GM11168 (cell line): Measurements from ENCODE around the gene SLC2A4.

Source experiments
- in situ Hi-C: fragments of 300-500 bp; cut with MboI; formaldehyde crosslinking; loops from one replicate; pipeline ENCODE4 v1.12.0; 2022; ENCODE audit warnings: low sequenced_read_pairs; ENCODE audit not compliant: unreplicated experiment

The SLC2A4 gene

GRCh38 chr17:7262935-7263800 lies 18.4 kb upstream of the SLC2A4 start:
- in situ Hi-C loops = no loop called here

GRCh38 chr17:7263801-7264078 lies 17.8 kb upstream of the SLC2A4 start:
- in situ Hi-C loops = no loop called here

GRCh38 chr17:7266784-7267183 lies 14.7 kb upstream of the SLC2A4 start:
- in situ Hi-C loops = no loop called here

- in situ Hi-C loops = loop anchor here (10.0 kb wide), 1 partner anchor 155 kb away; the partner anchor contains the start of genes FGF11 and TMEM102
Measured at GRCh38 chr17:7279448-7279847, 2.1 kb upstream of the SLC2A4 start.

- in situ Hi-C loops = no loop called here
Measured at GRCh38 chr17:7280519-7281073, 922 bp upstream of the SLC2A4 start.

GRCh38 chr17:7281953-7282751 lies 634 bp downstream of the SLC2A4 start:
- in situ Hi-C loops = no loop called here

- in situ Hi-C loops = no loop called here
Measured at GRCh38 chr17:7282752-7283321, 1.3 kb downstream of the SLC2A4 start.

GRCh38 chr17:7283471-7284216 lies 2.1 kb downstream of the SLC2A4 start:
- in situ Hi-C loops = no loop called here

- in situ Hi-C loops = no loop called here
Measured at GRCh38 chr17:7284911-7285310, 3.4 kb downstream of the SLC2A4 start.

- in situ Hi-C loops = no loop called here
Measured at GRCh38 chr17:7285679-7286078, 4.2 kb downstream of the SLC2A4 start.

- in situ Hi-C loops = no loop called here
Measured at GRCh38 chr17:7289256-7290032, 7.9 kb downstream of the SLC2A4 start.

GRCh38 chr17:7290166-7290565 lies 8.6 kb downstream of the SLC2A4 start:
- in situ Hi-C loops = no loop called here

- in situ Hi-C loops = no loop called here
Measured at GRCh38 chr17:7290685-7291084, 9.2 kb downstream of the SLC2A4 start.

GRCh38 chr17:7292194-7292593 lies 10.7 kb downstream of the SLC2A4 start:
- in situ Hi-C loops = no loop called here

- in situ Hi-C loops = no loop called here
Measured at GRCh38 chr17:7292729-7293128, 11.2 kb downstream of the SLC2A4 start.

GRCh38 chr17:7293159-7293558 lies 11.6 kb downstream of the SLC2A4 start:
- in situ Hi-C loops = no loop called here

GRCh38 chr17:7293816-7294613 lies 12.5 kb downstream of the SLC2A4 start:
- in situ Hi-C loops = no loop called here

GRCh38 chr17:7294614-7295153 lies 13.2 kb downstream of the SLC2A4 start, which contains the start of gene YBX2:
Gene YBX2, minus strand, starts transcription at chr17:7294639. Its CDS starts 139 bp downstream, at chr17:7294500.
- in situ Hi-C loops = no loop called here
